ENCODE data around the gene XRCC6.

DNA sequence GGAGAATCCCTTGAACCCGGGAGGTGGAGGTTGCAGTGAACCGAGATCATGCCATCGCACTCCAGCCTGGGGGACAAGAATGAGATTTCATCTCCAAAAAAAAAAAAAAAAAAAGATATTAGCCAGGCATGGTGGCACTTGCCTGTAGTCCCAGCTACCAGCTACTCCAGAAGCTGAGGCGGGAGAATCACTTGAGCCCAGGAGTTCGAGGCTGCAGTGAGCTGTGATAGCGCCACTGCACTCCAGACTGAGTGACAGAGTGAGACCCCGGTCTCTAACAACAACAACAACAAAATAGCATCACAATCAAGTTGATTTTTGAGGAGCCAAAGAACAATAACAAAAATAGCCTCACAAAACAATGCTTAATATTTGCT lies 33.8 kb upstream of the XRCC6 start:
- TF ChIP-seq, protein P1, sequence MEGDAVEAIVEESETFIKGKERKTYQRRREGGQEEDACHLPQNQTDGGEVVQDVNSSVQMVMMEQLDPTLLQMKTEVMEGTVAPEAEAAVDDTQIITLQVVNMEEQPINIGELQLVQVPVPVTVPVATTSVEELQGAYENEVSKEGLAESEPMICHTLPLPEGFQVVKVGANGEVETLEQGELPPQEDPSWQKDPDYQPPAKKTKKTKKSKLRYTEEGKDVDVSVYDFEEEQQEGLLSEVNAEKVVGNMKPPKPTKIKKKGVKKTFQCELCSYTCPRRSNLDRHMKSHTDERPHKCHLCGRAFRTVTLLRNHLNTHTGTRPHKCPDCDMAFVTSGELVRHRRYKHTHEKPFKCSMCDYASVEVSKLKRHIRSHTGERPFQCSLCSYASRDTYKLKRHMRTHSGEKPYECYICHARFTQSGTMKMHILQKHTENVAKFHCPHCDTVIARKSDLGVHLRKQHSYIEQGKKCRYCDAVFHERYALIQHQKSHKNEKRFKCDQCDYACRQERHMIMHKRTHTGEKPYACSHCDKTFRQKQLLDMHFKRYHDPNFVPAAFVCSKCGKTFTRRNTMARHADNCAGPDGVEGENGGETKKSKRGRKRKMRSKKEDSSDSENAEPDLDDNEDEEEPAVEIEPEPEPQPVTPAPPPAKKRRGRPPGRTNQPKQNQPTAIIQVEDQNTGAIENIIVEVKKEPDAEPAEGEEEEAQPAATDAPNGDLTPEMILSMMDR (IDR thresholded peaks at IDR 0.05 in 8 of 11, conservative IDR thresholded peaks at IDR 0.05 in 3 of 11), result no peak
- TF ChIP-seq POLR2A (IDR thresholded peaks at IDR 0.05), result no peak
